K562 (cell line): ENCODE results near the gene SIGLEC6.

Experiments used
- CBX1 ChIP-seq: sonication (generic); IDR thresholded peaks from 2 replicates; pipeline ENCODE4 v1.6.1; 2016; ENCODE audit warnings: antibody characterized with exemption, low read depth, mild to moderate bottlenecking
- CHD2 ChIP-seq: IDR thresholded peaks from 2 replicates; pipeline ENCODE4 v1.6.1; 2011; ENCODE audit warnings: low read depth, low read length
- MAX ChIP-seq: sonication (generic); formaldehyde crosslinking; IDR thresholded peaks from 2 replicates; pipeline ENCODE4 v1.9.0; 2022; ENCODE audit warnings: mild to moderate bottlenecking, missing genetic modification reagents
- MYNN ChIP-seq, 2 experiments: sonication (generic); formaldehyde crosslinking in 1 of 2; IDR thresholded peaks; 2 replicates each; pipeline versions ENCODE4 v1.5.0 to v1.6.1; 2016 to 2020; ENCODE audit warnings: antibody characterized with exemption in 1 of 2, missing genetic modification reagents in 1 of 2
- NR2C1 ChIP-seq, 2 experiments: fragments of 450-650 bp; IDR thresholded peaks; 2 replicates each; pipeline ENCODE4 v1.6.1; 2017; ENCODE audit warnings: mild to moderate bottlenecking in 2 of 2, antibody characterized with exemption in 1 of 2, inconsistent platforms in 1 of 2, missing compliant biosample characterization in 1 of 2, missing genetic modification characterization in 1 of 2
- RAD51 ChIP-seq: fragments of 450-650 bp; IDR thresholded peaks from 2 replicates; pipeline ENCODE4 v1.7.1; 2016; ENCODE audit warnings: low read depth, mild to moderate bottlenecking, borderline replicate concordance
- RFX5 ChIP-seq: IDR thresholded peaks from 2 replicates; pipeline ENCODE4 v1.6.1; 2011; ENCODE audit warnings: low read depth, mild to moderate bottlenecking, improper control_type of control experiment, low read length
- SP1 ChIP-seq: sonication (generic); formaldehyde crosslinking; IDR thresholded peaks from 2 replicates; pipeline ENCODE4 v1.8.1; 2022; ENCODE audit warnings: mild to moderate bottlenecking, missing genetic modification reagents
- YY1 ChIP-seq, 3 experiments: IDR thresholded peaks; 2 replicates each; pipeline ENCODE4 v1.6.1; 2011; ENCODE audit warnings: low read length in 2 of 3, mild to moderate bottlenecking in 2 of 3, moderate library complexity in 2 of 3, borderline replicate concordance in 1 of 3, control low read depth in 1 of 3, low read depth in 1 of 3; ENCODE audit not compliant: insufficient read depth in 3 of 3, insufficient replicate concordance in 2 of 3, control insufficient read depth in 1 of 3, insufficient read length in 1 of 3; ENCODE audit errors: extremely low read depth in 1 of 3
- ZNF3 ChIP-seq: fragments of 250-450 bp; sonication (Bioruptor Pico); IDR thresholded peaks from 2 replicates; pipeline ENCODE4 v1.5.0; 2021; ENCODE audit warnings: mild to moderate bottlenecking, moderate library complexity
- ZNF318 ChIP-seq, 2 experiments: fragments of 450-650 bp; IDR thresholded peaks; 2 replicates each; pipeline ENCODE4 v1.6.1; 2016; ENCODE audit warnings: mild to moderate bottlenecking in 2 of 2, borderline replicate concordance in 1 of 2, low read depth in 1 of 2, moderate library complexity in 1 of 2
- ZNF785 ChIP-seq: fragments of 250-450 bp; sonication (Bioruptor Pico); IDR thresholded peaks from 2 replicates; pipeline ENCODE4 v1.4.0; 2020; ENCODE audit warnings: mild to moderate bottlenecking
- TF ChIP-seq, protein P1 (sequence below): sonication (generic); formaldehyde crosslinking; IDR thresholded peaks from 2 replicates; pipeline ENCODE4 v1.8.1; 2023; ENCODE audit warnings: mild to moderate bottlenecking, missing genetic modification reagents
- TF ChIP-seq, protein P2 (sequence below): fragments of 250-450 bp; sonication (Bioruptor Pico); IDR thresholded peaks from 2 replicates; pipeline ENCODE4 v1.5.0; 2020; ENCODE audit warnings: mild to moderate bottlenecking, borderline replicate concordance

GRCh38 chr19:51552996-51553725, 21.7 kb upstream of the SIGLEC6 start:
- TF ChIP-seq ZNF318 (IDR thresholded peaks at IDR 0.05; ENCODE audit: borderline replicate concordance in 1 of 2, low read depth in 1 of 2) (0 out of 4 replicates have a peak, but pooled peaks of 1 of the 2 experiments have one; percentile 22), SP1 (CRISPR knock-in tag) (peak; percentile 80; the same call in 1 of the 2 replicates), RAD51 (no peak), NR2C1 (IDR thresholded peaks at IDR 0.05) (no peak), NR2C1 (tag; IDR thresholded peaks at IDR 0.05) (no peak), CBX1 (0 out of 2 replicates have a peak, but pooled peaks have one; percentile 49), YY1 (IDR thresholded peaks at IDR 0.05; ENCODE audit: borderline replicate concordance in 1 of 3, control insufficient read depth in 1 of 3, extremely low read depth in 1 of 3, insufficient read depth in 3 of 3, insufficient read length in 1 of 3, insufficient replicate concordance in 2 of 3, low read depth in 1 of 3, low read length in 2 of 3) (peak in 1 of 3 experiments; percentile 12), ZNF3 (CRISPR knock-in tag) (no peak), ZNF785 (CRISPR knock-in tag) (no peak), RFX5 (no peak), MYNN (IDR thresholded peaks at IDR 0.05) (peak; percentile 68; the same call in 1 of the 2 replicates), MYNN (CRISPR knock-in tag; IDR thresholded peaks at IDR 0.05) (no peak), CHD2 (0 out of 2 replicates have a peak, but pooled peaks have one; percentile 26), MAX (CRISPR knock-in tag) (peak; percentile 89)
- TF ChIP-seq, protein P1, sequence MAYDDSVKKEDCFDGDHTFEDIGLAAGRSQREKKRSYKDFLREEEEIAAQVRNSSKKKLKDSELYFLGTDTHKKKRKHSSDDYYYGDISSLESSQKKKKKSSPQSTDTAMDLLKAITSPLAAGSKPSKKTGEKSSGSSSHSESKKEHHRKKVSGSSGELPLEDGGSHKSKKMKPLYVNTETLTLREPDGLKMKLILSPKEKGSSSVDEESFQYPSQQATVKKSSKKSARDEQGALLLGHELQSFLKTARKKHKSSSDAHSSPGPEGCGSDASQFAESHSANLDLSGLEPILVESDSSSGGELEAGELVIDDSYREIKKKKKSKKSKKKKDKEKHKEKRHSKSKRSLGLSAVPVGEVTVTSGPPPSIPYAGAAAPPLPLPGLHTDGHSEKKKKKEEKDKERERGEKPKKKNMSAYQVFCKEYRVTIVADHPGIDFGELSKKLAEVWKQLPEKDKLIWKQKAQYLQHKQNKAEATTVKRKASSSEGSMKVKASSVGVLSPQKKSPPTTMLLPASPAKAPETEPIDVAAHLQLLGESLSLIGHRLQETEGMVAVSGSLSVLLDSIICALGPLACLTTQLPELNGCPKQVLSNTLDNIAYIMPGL (CRISPR knock-in tag), result peak; percentile 78
- TF ChIP-seq, protein P2, sequence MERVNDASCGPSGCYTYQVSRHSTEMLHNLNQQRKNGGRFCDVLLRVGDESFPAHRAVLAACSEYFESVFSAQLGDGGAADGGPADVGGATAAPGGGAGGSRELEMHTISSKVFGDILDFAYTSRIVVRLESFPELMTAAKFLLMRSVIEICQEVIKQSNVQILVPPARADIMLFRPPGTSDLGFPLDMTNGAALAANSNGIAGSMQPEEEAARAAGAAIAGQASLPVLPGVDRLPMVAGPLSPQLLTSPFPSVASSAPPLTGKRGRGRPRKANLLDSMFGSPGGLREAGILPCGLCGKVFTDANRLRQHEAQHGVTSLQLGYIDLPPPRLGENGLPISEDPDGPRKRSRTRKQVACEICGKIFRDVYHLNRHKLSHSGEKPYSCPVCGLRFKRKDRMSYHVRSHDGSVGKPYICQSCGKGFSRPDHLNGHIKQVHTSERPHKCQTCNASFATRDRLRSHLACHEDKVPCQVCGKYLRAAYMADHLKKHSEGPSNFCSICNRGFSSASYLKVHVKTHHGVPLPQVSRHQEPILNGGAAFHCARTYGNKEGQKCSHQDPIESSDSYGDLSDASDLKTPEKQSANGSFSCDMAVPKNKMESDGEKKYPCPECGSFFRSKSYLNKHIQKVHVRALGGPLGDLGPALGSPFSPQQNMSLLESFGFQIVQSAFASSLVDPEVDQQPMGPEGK (CRISPR knock-in tag), result 0 out of 2 replicates have a peak, but pooled peaks have one; percentile 12
